Measurements from ENCODE around the gene ADISSP. TPM values are rescaled to one million over a fixed set of nuclear protein-coding genes. Genes with fewer than 3 reads are reported as not detected.
A peak's percentile ranks its signal among the peaks of the same experiment; 100 is the strongest.

ADISSP gene
- total and polyA plus RNA-seq, 5 donors from 2014 or later: 14.8 to 25.5 (median 19.9) TPM

DNA sequence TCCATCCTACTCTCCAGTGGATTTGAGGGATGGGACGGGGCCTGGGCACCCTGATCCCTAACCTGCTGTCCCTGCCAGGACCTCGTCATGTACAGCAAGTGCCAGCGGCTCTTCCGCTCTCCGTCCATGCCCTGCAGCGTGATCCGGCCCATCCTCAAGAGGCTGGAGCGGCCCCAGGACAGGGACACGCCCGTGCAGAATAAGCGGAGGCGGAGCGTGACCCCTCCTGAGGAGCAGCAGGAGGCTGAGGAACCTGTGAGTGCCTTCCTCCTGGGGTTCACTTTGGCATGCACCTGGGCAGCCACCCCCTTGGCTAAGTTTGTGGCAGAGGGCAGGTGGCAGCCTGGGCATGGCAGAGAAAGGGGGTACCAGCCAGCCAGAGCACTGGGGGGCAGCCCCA is 34.3 kb upstream of the ADISSP start:
- H3K4me3 ChIP-seq (ENCODE audit: low read depth, low read length): no peak overlapping the region
- H3K36me3 ChIP-seq (ENCODE audit: control insufficient read depth, insufficient read depth, low read length): peaks cover 69% of the 10 kb centered on the region
- no peaks in the 10 kb centered on the region for H3K27me3 ChIP-seq (ENCODE audit: control insufficient read depth, insufficient read depth, low read length)
- H3K4me3 Mint-ChIP-seq: peak overlapping the region in 2 of 4 donors; percentile 46 to 87
- H3K27ac Mint-ChIP-seq: peak overlapping the region in 2 of 3 donors; percentile 91 to 96
- H3K9me3 ChIP-seq (ENCODE audit: control insufficient read depth in 2 of 2, low read length in 2 of 2): no peaks in the 10 kb centered on the region
- no peaks in the 10 kb centered on the region for H3K9me3 Mint-ChIP-seq
- H3K27ac ChIP-seq (ENCODE audit: insufficient read depth, low read length, poor library complexity, severe bottlenecking): peak overlapping the region; percentile 73
- H3K27me3 Mint-ChIP-seq: peaks cover 4% of the 10 kb centered on the region
- DNase-seq: no peak
- H3K4me1 ChIP-seq (ENCODE audit: control insufficient read depth, insufficient read depth, low read length, poor library complexity, severe bottlenecking): peaks cover 70% of the 10 kb centered on the region
- ATAC-seq (ENCODE audit: low read depth in 2 of 2): no peak
- peaks cover 82% of the 10 kb centered on the region for H3K36me3 Mint-ChIP-seq
- peaks cover 9 to 85% (median 49%) of the 10 kb centered on the region in 4 donors for H3K4me1 Mint-ChIP-seq

GRCh38 chr20:3801299-3801698 is 33.7 kb upstream of the ADISSP start:
- Histone ChIP-seq H3K36me3 (ENCODE audit: control insufficient read depth, insufficient read depth, low read length) (peaks cover 69% of the 10 kb centered on the region), H3K27ac (ENCODE audit: insufficient read depth, low read length, poor library complexity, severe bottlenecking) (peak overlapping the region; percentile 73), H3K4me3 (ENCODE audit: low read depth, low read length) (peak overlapping the region; percentile 7), H3K27me3 (ENCODE audit: control insufficient read depth, insufficient read depth, low read length) (no peaks in the 10 kb centered on the region), H3K4me1 (ENCODE audit: control insufficient read depth, insufficient read depth, low read length, poor library complexity, severe bottlenecking) (peaks cover 69% of the 10 kb centered on the region), H3K9me3 (ENCODE audit: control insufficient read depth in 2 of 2, low read length in 2 of 2) (no peaks in the 10 kb centered on the region)
- peaks cover 4% of the 10 kb centered on the region for H3K27me3 Mint-ChIP-seq
- DNase-seq (no peak), ATAC-seq (ENCODE audit: low read depth in 2 of 2) (no peak)
- H3K36me3 Mint-ChIP-seq: peaks cover 80% of the 10 kb centered on the region
- peaks cover 7 to 81% (median 47%) of the 10 kb centered on the region in 4 donors for H3K4me1 Mint-ChIP-seq
- H3K4me3 Mint-ChIP-seq: peak overlapping the region in 2 of 4 donors; percentile 28 to 46
- no peaks in the 10 kb centered on the region for H3K9me3 Mint-ChIP-seq
- peak overlapping the region; percentile 96 to 98 (median 96) for H3K27ac Mint-ChIP-seq

DNA sequence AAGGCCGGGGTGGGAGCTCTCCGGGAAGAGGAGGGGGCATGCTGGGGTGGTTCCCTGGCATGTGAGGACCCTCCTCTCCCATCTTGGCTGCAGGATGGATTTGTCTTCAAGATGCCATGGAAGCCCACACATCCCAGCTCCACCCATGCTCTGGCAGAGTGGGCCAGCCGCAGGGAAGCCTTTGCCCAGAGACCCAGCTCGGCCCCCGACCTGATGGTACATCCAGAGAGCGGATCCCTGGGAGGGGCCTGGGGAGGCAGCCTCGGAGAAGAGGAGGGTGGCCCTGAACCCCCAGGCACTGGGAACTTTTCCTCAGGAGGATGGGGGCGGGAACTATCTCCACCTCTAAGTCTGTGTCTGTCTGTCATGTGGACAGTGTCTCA is 33.3 kb upstream of the ADISSP start:
- H3K4me1 ChIP-seq (ENCODE audit: control insufficient read depth, insufficient read depth, low read length, poor library complexity, severe bottlenecking): peaks cover 70% of the 10 kb centered on the region

GRCh38 chr20:3800256-3800877 is 32.8 kb upstream of the ADISSP start:
- Mint-ChIP-seq H3K27me3 (peaks cover 4% of the 10 kb centered on the region), H3K4me1 (peaks cover 7 to 77% (median 48%) of the 10 kb centered on the region in 4 donors), H3K4me3 (peak overlapping the region in 3 of 4 donors; percentile 99 to 100 (median 100)), H3K27ac (peak overlapping the region; percentile 96 to 98 (median 96)), H3K36me3 (peaks cover 70% of the 10 kb centered on the region), H3K9me3 (no peaks in the 10 kb centered on the region)
- peak overlapping the region; percentile 18 for H3K4me3 ChIP-seq (ENCODE audit: low read depth, low read length)
- H3K36me3 ChIP-seq (ENCODE audit: control insufficient read depth, insufficient read depth, low read length): peaks cover 60% of the 10 kb centered on the region
- ATAC-seq (ENCODE audit: low read depth in 2 of 2): no peak
- peaks cover 75% of the 10 kb centered on the region for H3K4me1 ChIP-seq (ENCODE audit: control insufficient read depth, insufficient read depth, low read length, poor library complexity, severe bottlenecking)
- no peaks in the 10 kb centered on the region for H3K9me3 ChIP-seq (ENCODE audit: control insufficient read depth in 2 of 2, low read length in 2 of 2)
- no peak for DNase-seq
- H3K27ac ChIP-seq (ENCODE audit: insufficient read depth, low read length, poor library complexity, severe bottlenecking): peak overlapping the region; percentile 73
- H3K27me3 ChIP-seq (ENCODE audit: control insufficient read depth, insufficient read depth, low read length): no peaks in the 10 kb centered on the region

More for the DNA sequence above, 33.3 kb upstream of the ADISSP start:
- Histone ChIP-seq H3K9me3 (ENCODE audit: control insufficient read depth in 2 of 2, low read length in 2 of 2) (no peaks in the 10 kb centered on the region), H3K27me3 (ENCODE audit: control insufficient read depth, insufficient read depth, low read length) (no peaks in the 10 kb centered on the region), H3K4me3 (ENCODE audit: low read depth, low read length) (peak overlapping the region; percentile 7), H3K36me3 (ENCODE audit: control insufficient read depth, insufficient read depth, low read length) (peaks cover 65% of the 10 kb centered on the region), H3K27ac (ENCODE audit: insufficient read depth, low read length, poor library complexity, severe bottlenecking) (peak overlapping the region; percentile 73)
- Mint-ChIP-seq H3K27ac (peak overlapping the region; percentile 96 to 98 (median 96)), H3K4me3 (peak overlapping the region in 1 of 4 donors; percentile 28), H3K27me3 (peaks cover 4% of the 10 kb centered on the region), H3K36me3 (peaks cover 75% of the 10 kb centered on the region), H3K4me1 (peaks cover 7 to 79% (median 48%) of the 10 kb centered on the region in 4 donors), H3K9me3 (no peaks in the 10 kb centered on the region)
- ATAC-seq (ENCODE audit: low read depth in 2 of 2): no peak
- DNase-seq: no peak

DNA sequence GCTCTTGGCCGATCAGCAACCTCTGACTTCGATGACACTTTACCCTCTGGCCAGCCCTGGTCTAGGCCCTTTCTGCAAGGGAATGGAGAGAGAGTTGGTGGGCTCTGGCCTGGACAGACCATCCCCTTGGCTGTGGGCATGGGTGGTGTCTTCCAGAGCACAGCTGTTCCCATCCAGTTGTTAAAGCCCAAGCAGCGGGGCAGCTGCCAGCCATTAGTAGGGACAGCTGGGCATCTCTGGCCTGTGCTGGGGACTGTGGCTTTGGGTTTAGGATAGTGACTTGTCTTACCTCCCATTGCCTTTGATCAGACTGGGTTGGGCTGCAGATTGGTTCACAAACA is 31.3 kb upstream of the ADISSP start:
- Histone ChIP-seq H3K27ac (ENCODE audit: insufficient read depth, low read length, poor library complexity, severe bottlenecking) (peak overlapping the region; percentile 73), H3K27me3 (ENCODE audit: control insufficient read depth, insufficient read depth, low read length) (no peaks in the 10 kb centered on the region), H3K4me1 (ENCODE audit: control insufficient read depth, insufficient read depth, low read length, poor library complexity, severe bottlenecking) (peaks cover 74% of the 10 kb centered on the region), H3K4me3 (ENCODE audit: low read depth, low read length) (peak overlapping the region; percentile 94), H3K36me3 (ENCODE audit: control insufficient read depth, insufficient read depth, low read length) (peaks cover 46% of the 10 kb centered on the region), H3K9me3 (ENCODE audit: control insufficient read depth in 2 of 2, low read length in 2 of 2) (no peaks in the 10 kb centered on the region)
- ATAC-seq (ENCODE audit: low read depth in 2 of 2) (no peak), DNase-seq (no peak)
- Mint-ChIP-seq H3K4me1 (peaks cover 7 to 70% (median 43%) of the 10 kb centered on the region in 4 donors), H3K36me3 (peaks cover 59% of the 10 kb centered on the region), H3K9me3 (no peaks in the 10 kb centered on the region), H3K27me3 (peaks cover 4% of the 10 kb centered on the region), H3K27ac (peak overlapping the region; percentile 96 to 98 (median 96)), H3K4me3 (peak overlapping the region; percentile 99 to 100 (median 100))

- Mint-ChIP-seq H3K27ac (peak overlapping the region; percentile 96 to 98 (median 96)), H3K4me1 (peaks cover 7 to 65% (median 38%) of the 10 kb centered on the region in 4 donors), H3K9me3 (no peaks in the 10 kb centered on the region), H3K4me3 (peak overlapping the region; percentile 99 to 100 (median 100)), H3K27me3 (peaks cover 4% of the 10 kb centered on the region), H3K36me3 (peaks cover 54% of the 10 kb centered on the region)
- DNase-seq (no peak), ATAC-seq (ENCODE audit: low read depth in 2 of 2) (no peak)
- H3K36me3 ChIP-seq (ENCODE audit: control insufficient read depth, insufficient read depth, low read length): peaks cover 41% of the 10 kb centered on the region
- H3K4me3 ChIP-seq (ENCODE audit: low read depth, low read length): peak overlapping the region; percentile 94
- H3K27me3 ChIP-seq (ENCODE audit: control insufficient read depth, insufficient read depth, low read length): no peaks in the 10 kb centered on the region
- H3K27ac ChIP-seq (ENCODE audit: insufficient read depth, low read length, poor library complexity, severe bottlenecking): peak overlapping the region; percentile 73
- no peaks in the 10 kb centered on the region for H3K9me3 ChIP-seq (ENCODE audit: control insufficient read depth in 2 of 2, low read length in 2 of 2)
- peaks cover 70% of the 10 kb centered on the region for H3K4me1 ChIP-seq (ENCODE audit: control insufficient read depth, insufficient read depth, low read length, poor library complexity, severe bottlenecking)
Observed at GRCh38 chr20:3798373-3798768, 30.8 kb upstream of the ADISSP start.

DNA sequence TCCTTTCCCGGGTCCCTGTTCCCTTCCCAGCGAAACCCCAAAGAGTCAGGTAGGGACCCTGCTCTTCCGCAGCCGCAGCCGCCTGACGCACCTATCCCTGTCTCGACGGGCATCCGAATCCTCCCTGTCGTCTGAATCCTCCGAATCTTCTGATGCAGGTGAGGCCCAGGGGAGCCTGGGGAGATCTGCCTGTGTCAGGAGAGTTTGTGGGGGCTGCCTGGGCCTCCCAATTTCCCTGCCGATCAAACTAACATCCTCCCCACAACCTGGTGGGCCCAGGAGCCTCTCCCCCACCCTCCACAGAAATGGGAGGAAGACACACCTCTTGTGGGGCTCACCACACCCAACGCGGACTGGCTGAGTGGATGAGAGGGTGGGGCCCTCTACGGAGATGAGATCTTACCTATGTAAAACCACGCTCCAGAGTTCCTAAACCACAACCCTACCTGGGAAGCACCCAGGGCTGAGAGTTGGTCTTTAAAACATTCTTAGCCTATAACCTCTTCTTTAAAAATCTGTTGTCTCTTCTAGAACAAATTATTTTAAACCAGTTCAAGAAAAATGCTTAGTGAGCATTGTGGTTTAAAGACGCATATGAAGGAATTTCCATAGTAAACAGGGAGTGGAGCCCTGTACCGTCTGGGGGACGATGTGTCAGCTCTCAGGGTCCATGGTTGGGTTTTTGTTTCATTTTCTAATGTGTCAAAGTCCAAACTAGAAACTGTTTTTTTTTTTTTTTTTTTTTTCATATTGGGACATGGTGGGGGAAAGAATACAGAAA is 30.2 kb upstream of the ADISSP start:
- peaks cover 7 to 61% (median 34%) of the 10 kb centered on the region in 4 donors for H3K4me1 Mint-ChIP-seq
- H3K36me3 Mint-ChIP-seq: peaks cover 48% of the 10 kb centered on the region
- no peak for ATAC-seq (ENCODE audit: low read depth in 2 of 2)

More for the DNA sequence above, 30.2 kb upstream of the ADISSP start:
- Mint-ChIP-seq H3K27me3 (peaks cover 4% of the 10 kb centered on the region), H3K9me3 (no peaks in the 10 kb centered on the region), H3K27ac (peak overlapping the region; percentile 96 to 98 (median 96)), H3K4me3 (peak overlapping the region; percentile 99 to 100 (median 100))
- Histone ChIP-seq H3K4me1 (ENCODE audit: control insufficient read depth, insufficient read depth, low read length, poor library complexity, severe bottlenecking) (peaks cover 68% of the 10 kb centered on the region), H3K36me3 (ENCODE audit: control insufficient read depth, insufficient read depth, low read length) (peaks cover 35% of the 10 kb centered on the region), H3K4me3 (ENCODE audit: low read depth, low read length) (peak overlapping the region; percentile 94), H3K9me3 (ENCODE audit: control insufficient read depth in 2 of 2, low read length in 2 of 2) (no peaks in the 10 kb centered on the region), H3K27me3 (ENCODE audit: control insufficient read depth, insufficient read depth, low read length) (no peaks in the 10 kb centered on the region), H3K27ac (ENCODE audit: insufficient read depth, low read length, poor library complexity, severe bottlenecking) (peak overlapping the region; percentile 73)
- DNase-seq: peak in 2 of 3 donors; percentile 38 to 84
